Measurements from ENCODE around the gene RNASE4. TPM values are rescaled to one million over a fixed set of nuclear protein-coding genes. Genes with fewer than 3 reads are reported as not detected.
A peak's percentile ranks its signal among the peaks of the same experiment; 100 is the strongest.

RNASE4 gene
- total RNA-seq, 2 donors from 2014 or later: 41.8 to 47.5 TPM

DNA sequence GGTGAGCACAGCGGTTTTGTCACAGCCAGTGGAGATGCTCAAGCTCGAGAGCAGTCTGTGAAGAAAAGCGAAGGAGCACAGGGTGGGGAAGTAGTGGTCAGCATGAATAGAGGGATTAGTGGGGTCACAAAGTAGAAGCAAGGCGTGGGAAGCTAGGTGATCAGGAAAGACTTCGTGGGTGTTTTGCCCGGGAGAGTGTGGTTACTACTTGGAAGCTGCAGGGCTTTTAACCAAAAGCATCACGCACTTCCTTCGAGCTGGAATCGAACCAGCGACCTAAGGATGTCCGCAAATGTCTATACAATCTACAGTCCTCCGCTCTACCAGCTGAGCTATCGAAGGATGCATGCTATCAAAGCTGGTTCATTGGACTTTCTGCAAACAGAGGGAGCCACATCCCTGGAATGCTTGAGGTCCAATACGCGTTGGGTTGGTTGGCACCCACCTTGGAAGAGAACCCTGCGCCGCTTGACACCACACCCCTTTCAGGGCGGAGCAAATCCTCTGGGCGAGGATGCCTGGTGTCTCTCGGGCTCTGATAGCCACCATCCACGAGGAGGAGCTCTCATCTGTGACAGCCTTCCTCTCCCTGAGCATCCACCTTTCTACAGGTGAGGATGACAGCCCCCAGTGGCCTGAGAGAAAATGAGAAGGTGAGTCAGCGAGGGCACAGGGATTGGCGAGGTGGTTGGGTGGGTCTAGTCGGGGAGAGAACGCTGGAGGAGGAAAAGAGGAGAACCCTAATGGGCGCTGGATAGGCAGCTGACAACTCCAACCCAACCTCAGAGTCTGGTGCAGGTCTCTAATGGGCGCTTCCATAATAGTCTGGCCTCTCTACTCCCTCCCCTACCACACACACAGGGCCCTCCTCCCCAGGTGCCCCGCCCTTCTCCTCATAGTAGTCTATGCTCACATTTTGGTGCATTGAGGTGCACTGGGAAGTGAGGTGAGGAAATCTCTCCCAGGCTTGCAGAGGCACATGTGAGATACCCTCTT, 26.8 kb upstream of the RNASE4 start:
- TF ChIP-seq, protein P1, sequence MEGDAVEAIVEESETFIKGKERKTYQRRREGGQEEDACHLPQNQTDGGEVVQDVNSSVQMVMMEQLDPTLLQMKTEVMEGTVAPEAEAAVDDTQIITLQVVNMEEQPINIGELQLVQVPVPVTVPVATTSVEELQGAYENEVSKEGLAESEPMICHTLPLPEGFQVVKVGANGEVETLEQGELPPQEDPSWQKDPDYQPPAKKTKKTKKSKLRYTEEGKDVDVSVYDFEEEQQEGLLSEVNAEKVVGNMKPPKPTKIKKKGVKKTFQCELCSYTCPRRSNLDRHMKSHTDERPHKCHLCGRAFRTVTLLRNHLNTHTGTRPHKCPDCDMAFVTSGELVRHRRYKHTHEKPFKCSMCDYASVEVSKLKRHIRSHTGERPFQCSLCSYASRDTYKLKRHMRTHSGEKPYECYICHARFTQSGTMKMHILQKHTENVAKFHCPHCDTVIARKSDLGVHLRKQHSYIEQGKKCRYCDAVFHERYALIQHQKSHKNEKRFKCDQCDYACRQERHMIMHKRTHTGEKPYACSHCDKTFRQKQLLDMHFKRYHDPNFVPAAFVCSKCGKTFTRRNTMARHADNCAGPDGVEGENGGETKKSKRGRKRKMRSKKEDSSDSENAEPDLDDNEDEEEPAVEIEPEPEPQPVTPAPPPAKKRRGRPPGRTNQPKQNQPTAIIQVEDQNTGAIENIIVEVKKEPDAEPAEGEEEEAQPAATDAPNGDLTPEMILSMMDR (IDR thresholded peaks at IDR 0.05): peak in 1 of 7 experiments; percentile 16
- no peak for TF ChIP-seq POLR2A (IDR thresholded peaks at IDR 0.05)
- H3K27me3 ChIP-seq: peaks cover 0 to 20% of the 10 kb centered on the region in 2 donors
- WGBS, 2 donors: 19 to 30% methylated on average over 24 to 28 of the region's 28 CpGs
- H3K4me1 ChIP-seq: peaks cover 7% of the 10 kb centered on the region
- H3K27ac ChIP-seq: no peak overlapping the region
- intact Hi-C loops (cut with DNase I): no loop called here
- ATAC-seq (no peak), DNase-seq (no peak)
- H3K36me3 ChIP-seq (replicated peaks in 1 of 2; ENCODE audit: insufficient read depth in 1 of 2, low read depth in 2 of 2): no peaks in the 10 kb centered on the region
- H3K4me3 ChIP-seq: no peak overlapping the region
- no peaks in the 10 kb centered on the region for H3K9me3 ChIP-seq

DNA sequence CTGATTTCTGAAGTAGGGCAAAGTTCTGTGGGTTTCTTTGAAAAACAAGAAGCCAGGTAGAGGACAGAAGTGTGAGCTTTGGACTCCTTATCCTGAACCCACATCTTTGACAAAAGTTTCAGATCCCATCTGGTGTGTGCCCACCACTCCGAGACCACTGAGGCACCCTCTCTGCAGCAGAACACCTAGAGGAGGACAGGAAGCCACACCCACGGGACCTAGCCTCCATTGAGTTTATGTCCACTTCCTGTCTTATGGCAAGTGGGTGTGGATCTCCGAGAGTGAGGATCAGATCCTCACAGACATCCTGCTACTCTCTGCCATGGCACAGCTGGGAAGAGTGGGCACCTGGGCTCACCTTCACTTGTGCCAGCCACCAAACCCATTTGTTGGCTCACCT, 26.1 kb upstream of the RNASE4 start:
- intact Hi-C loops (cut with DNase I): no loop called here
- Histone ChIP-seq H3K27me3 (peaks cover 0 to 14% of the 10 kb centered on the region in 2 donors), H3K36me3 (replicated peaks in 1 of 2; ENCODE audit: insufficient read depth in 1 of 2, low read depth in 2 of 2) (no peaks in the 10 kb centered on the region), H3K4me1 (peaks cover 9% of the 10 kb centered on the region), H3K27ac (no peak overlapping the region), H3K4me3 (no peak overlapping the region), H3K9me3 (no peaks in the 10 kb centered on the region)
- 69 to 76% methylated on average over 3 of the region's 3 CpGs for WGBS, 2 donors
- no peak for DNase-seq
- TF ChIP-seq, protein P1 (IDR thresholded peaks at IDR 0.05): no peak
- no peak for TF ChIP-seq POLR2A (IDR thresholded peaks at IDR 0.05)
- ATAC-seq: no peak

DNA sequence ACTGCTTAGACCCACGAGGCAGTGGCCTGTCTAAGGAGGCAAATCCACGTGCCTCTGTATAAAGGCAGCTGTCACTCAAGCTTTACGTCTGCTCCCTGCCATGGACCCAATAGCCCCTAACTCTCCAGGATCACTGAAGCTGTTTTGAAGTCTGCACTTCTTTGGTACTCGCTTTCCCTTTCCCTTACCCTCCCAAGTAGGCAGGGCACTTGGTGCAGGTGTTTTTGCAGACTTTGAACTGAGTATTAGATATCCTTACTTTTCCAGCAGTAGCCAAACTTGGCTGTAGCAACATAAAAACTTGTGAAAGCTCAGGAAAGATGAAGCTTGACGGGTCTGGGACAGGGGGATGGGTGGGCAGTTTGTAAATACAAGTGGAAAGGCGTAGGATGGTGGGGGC, 25.0 kb upstream of the RNASE4 start:
- Histone ChIP-seq H3K27ac (no peak overlapping the region), H3K36me3 (replicated peaks in 1 of 2; ENCODE audit: insufficient read depth in 1 of 2, low read depth in 2 of 2) (no peaks in the 10 kb centered on the region), H3K9me3 (no peaks in the 10 kb centered on the region), H3K27me3 (peaks cover 0 to 5% of the 10 kb centered on the region in 2 donors), H3K4me1 (peaks cover 11% of the 10 kb centered on the region), H3K4me3 (no peak overlapping the region)
- TF ChIP-seq, protein P1 (IDR thresholded peaks at IDR 0.05): no peak
- no peak for TF ChIP-seq POLR2A (IDR thresholded peaks at IDR 0.05)
- ATAC-seq (no peak), DNase-seq (no peak)
- 62 to 79% methylated on average over 6 of the region's 6 CpGs for WGBS, 2 donors
- intact Hi-C loops (cut with DNase I): no loop called here

DNA sequence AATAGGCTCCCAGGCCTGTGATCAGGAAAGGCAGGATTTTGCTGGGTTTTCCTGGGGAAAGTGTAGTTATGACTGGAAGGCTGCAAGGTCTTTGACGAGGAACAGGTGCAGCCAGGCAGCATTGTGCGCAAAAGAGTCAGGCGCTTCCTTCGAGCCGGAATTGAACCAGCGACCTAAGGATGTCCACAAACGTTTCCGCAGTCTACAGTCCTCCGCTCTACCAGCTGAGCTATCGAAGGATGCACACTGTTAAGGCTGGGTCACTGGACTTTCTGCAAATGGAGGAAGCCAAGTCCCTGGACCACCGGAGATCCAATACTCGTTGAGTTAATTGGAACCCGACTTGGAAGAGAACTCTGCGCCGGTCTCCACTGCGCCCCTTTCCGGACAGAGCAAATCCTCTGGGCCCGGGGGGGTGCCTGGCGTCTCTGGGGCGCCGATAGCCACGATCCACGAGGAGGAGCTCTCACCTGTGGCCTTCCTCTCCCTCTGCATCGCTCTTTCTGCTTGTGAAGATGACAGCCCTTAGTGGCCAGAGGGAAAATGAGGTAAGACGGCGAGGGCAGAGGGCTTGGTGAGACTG, 24.5 kb upstream of the RNASE4 start:
- H3K27me3 ChIP-seq: peaks cover 0 to 4% of the 10 kb centered on the region in 2 donors
- ATAC-seq (no peak), DNase-seq (no peak)

More for the DNA sequence above, 24.5 kb upstream of the RNASE4 start:
- H3K4me1 ChIP-seq: peaks cover 11% of the 10 kb centered on the region
- intact Hi-C loops (cut with DNase I): no loop called here
- TF ChIP-seq POLR2A (IDR thresholded peaks at IDR 0.05): no peak
- TF ChIP-seq, protein P1 (IDR thresholded peaks at IDR 0.05): no peak
- 44 to 52% methylated on average over 24 to 26 of the region's 26 CpGs for WGBS, 2 donors
- no peak overlapping the region for H3K4me3 ChIP-seq
- no peak overlapping the region for H3K27ac ChIP-seq
- no peaks in the 10 kb centered on the region for H3K9me3 ChIP-seq
- H3K36me3 ChIP-seq (replicated peaks in 1 of 2; ENCODE audit: insufficient read depth in 1 of 2, low read depth in 2 of 2): no peaks in the 10 kb centered on the region
